DMS 273 treated with DMSO at 0.1 percent for 48 hours (cell line): ENCODE measurements around the gene HIGD1C.
"Not testable (repeated sequence)": the region's sequence is repeated elsewhere in the genome, so short reads cannot be mapped to it uniquely, and the experiment has no call there.

Source experiments
- DNase-seq: peaks from one replicate; lab custom pipeline; 2025; lab: John Stamatoyannopoulos, UW

The HIGD1C gene

GRCh38 chr12:50952510-50952909 is at the start of gene HIGD1C:
TSS of gene HIGD1C (plus strand) at chr12:50952544. CDS start at chr12:50953999, 1,455 bp downstream.
- DNase-seq = no peak

GRCh38 chr12:50908479-50908878 is 43.9 kb upstream of the HIGD1C start:
- DNase-seq = not testable (repeated sequence)

- DNase-seq = not testable (repeated sequence)
Measured at GRCh38 chr12:50912361-50912760, 40.0 kb upstream of the HIGD1C start.

GRCh38 chr12:50913224-50913623 is 39.1 kb upstream of the HIGD1C start:
- no peak for DNase-seq

- DNase-seq = no peak
Measured at GRCh38 chr12:50914872-50915484, 37.4 kb upstream of the HIGD1C start.

GRCh38 chr12:50916292-50916691 is 36.1 kb upstream of the HIGD1C start:
- DNase-seq = no peak

GRCh38 chr12:50918584-50919316 is 33.6 kb upstream of the HIGD1C start:
- DNase-seq = no peak

GRCh38 chr12:50922820-50923219 is 29.5 kb upstream of the HIGD1C start:
- no peak for DNase-seq

- no peak for DNase-seq
Measured at GRCh38 chr12:50923361-50924130, 28.8 kb upstream of the HIGD1C start.

GRCh38 chr12:50924131-50924438 is 28.3 kb upstream of the HIGD1C start:
- DNase-seq = no peak

- peak; percentile 88 for DNase-seq
Measured at GRCh38 chr12:50924439-50925341, 27.7 kb upstream of the HIGD1C start.

GRCh38 chr12:50925342-50925651 is 27.0 kb upstream of the HIGD1C start:
- DNase-seq = no peak

- DNase-seq = no peak
Measured at GRCh38 chr12:50925920-50926319, 26.4 kb upstream of the HIGD1C start.

GRCh38 chr12:50926415-50926814 is 25.9 kb upstream of the HIGD1C start:
- no peak for DNase-seq

GRCh38 chr12:50926932-50927331 is 25.4 kb upstream of the HIGD1C start:
- DNase-seq = not testable (repeated sequence)

GRCh38 chr12:50927356-50927755 is 25.0 kb upstream of the HIGD1C start:
- DNase-seq = no peak

GRCh38 chr12:50927766-50928224 is 24.5 kb upstream of the HIGD1C start:
- no peak for DNase-seq

- no peak for DNase-seq
Measured at GRCh38 chr12:50928392-50928791, 24.0 kb upstream of the HIGD1C start.

- DNase-seq = no peak
Measured at GRCh38 chr12:50929831-50930230, 22.5 kb upstream of the HIGD1C start.

- not testable (repeated sequence) for DNase-seq
Measured at GRCh38 chr12:50930477-50930876, 21.9 kb upstream of the HIGD1C start.

GRCh38 chr12:50932787-50933280 is 19.5 kb upstream of the HIGD1C start:
- DNase-seq = no peak
